HEK293 (cell line): Measurements from ENCODE around the gene VSIG10L.
A peak's percentile ranks its signal among the peaks of the same experiment; 100 is the strongest.

ENCODE experiments used
- BCL11B ChIP-seq: fragments of 450-650 bp; formaldehyde crosslinking; IDR thresholded peaks from 2 replicates; pipeline ENCODE4 v1.5.1; 2016; ENCODE audit warnings: low read depth, missing biosample characterization, missing genetic modification characterization
- GFI1B ChIP-seq: fragments of 450-650 bp; formaldehyde crosslinking; IDR thresholded peaks from 2 replicates; pipeline ENCODE4 v1.5.1; 2016; ENCODE audit warnings: missing biosample characterization, missing genetic modification characterization
- MEIS1 ChIP-seq: sonication (generic); formaldehyde crosslinking; IDR thresholded peaks from 2 replicates; pipeline ENCODE4 v1.8.1; 2022; ENCODE audit warnings: missing genetic modification reagents, mild to moderate bottlenecking, borderline replicate concordance
- MYNN ChIP-seq: fragments of 450-650 bp; formaldehyde crosslinking; IDR thresholded peaks from 2 replicates; pipeline ENCODE4 v1.5.1; 2016; ENCODE audit warnings: missing biosample characterization, missing genetic modification characterization, borderline replicate concordance
- REPIN1 ChIP-seq: fragments of 450-650 bp; formaldehyde crosslinking; IDR thresholded peaks from 2 replicates; pipeline ENCODE4 v1.5.1; 2017; ENCODE audit warnings: missing biosample characterization, missing genetic modification characterization, low read depth
- ZNF10 ChIP-seq: fragments of 450-650 bp; formaldehyde crosslinking; IDR thresholded peaks from 2 replicates; pipeline ENCODE4 v1.5.1; 2017; ENCODE audit warnings: missing biosample characterization, missing genetic modification characterization
- ZNF133 ChIP-seq: fragments of 450-650 bp; formaldehyde crosslinking; IDR thresholded peaks from 2 replicates; pipeline ENCODE4 v1.5.1; 2016; ENCODE audit warnings: missing biosample characterization, missing genetic modification characterization
- ZNF184 ChIP-seq: fragments of 450-650 bp; IDR thresholded peaks from 2 replicates; pipeline ENCODE4 v1.5.1; 2018; ENCODE audit warnings: missing biosample characterization, mild to moderate bottlenecking, missing genetic modification characterization
- ZNF211 ChIP-seq: fragments of 450-650 bp; formaldehyde crosslinking; IDR thresholded peaks from 2 replicates; pipeline ENCODE4 v1.5.1; 2016; ENCODE audit warnings: low read depth, missing biosample characterization, missing genetic modification characterization
- ZNF37A ChIP-seq: fragments of 450-650 bp; IDR thresholded peaks from 2 replicates; pipeline ENCODE4 v1.5.1; 2018; ENCODE audit warnings: missing biosample characterization, missing genetic modification characterization
- ZNF626 ChIP-seq: fragments of 450-650 bp; sonication (Bioruptor Pico); formaldehyde crosslinking; IDR thresholded peaks from 2 replicates; pipeline ENCODE4 v1.5.1; 2018; ENCODE audit warnings: missing biosample characterization, missing genetic modification characterization, inconsistent platforms
- TF ChIP-seq, protein P1 (sequence below): fragments of 450-650 bp; formaldehyde crosslinking; IDR thresholded peaks from 2 replicates; pipeline ENCODE4 v1.5.1; 2016; ENCODE audit warnings: missing biosample characterization, missing genetic modification characterization, borderline replicate concordance
- TF ChIP-seq, protein P2 (sequence below): fragments of 450-650 bp; formaldehyde crosslinking; IDR thresholded peaks from 2 replicates; pipeline ENCODE4 v1.5.1; 2016; ENCODE audit warnings: missing biosample characterization, missing genetic modification characterization
- TF ChIP-seq, protein P3 (sequence below): fragments of 450-650 bp; formaldehyde crosslinking; IDR thresholded peaks from 2 replicates; pipeline ENCODE4 v1.5.1; 2016; ENCODE audit warnings: missing biosample characterization, missing genetic modification characterization
- TF ChIP-seq, protein P4 (sequence below): fragments of 450-650 bp; formaldehyde crosslinking; IDR thresholded peaks from 2 replicates; pipeline ENCODE4 v1.5.1; 2017; ENCODE audit warnings: missing biosample characterization, missing genetic modification characterization
- TF ChIP-seq, protein P5 (sequence below): fragments of 450-650 bp; formaldehyde crosslinking; IDR thresholded peaks from 2 replicates; pipeline ENCODE4 v1.5.1; 2017; ENCODE audit warnings: missing biosample characterization, missing genetic modification characterization
- TF ChIP-seq, protein P6 (sequence below): fragments of 450-650 bp; formaldehyde crosslinking; IDR thresholded peaks from 2 replicates; pipeline ENCODE4 v1.5.1; 2016; ENCODE audit warnings: missing biosample characterization, missing genetic modification characterization, low read depth
- TF ChIP-seq, protein P7 (sequence below): fragments of 450-650 bp; formaldehyde crosslinking; IDR thresholded peaks from 2 replicates; pipeline ENCODE4 v1.5.1; 2017; ENCODE audit warnings: missing biosample characterization, missing genetic modification characterization
- TF ChIP-seq, protein P8 (sequence below): fragments of 450-650 bp; formaldehyde crosslinking; IDR thresholded peaks from 2 replicates; pipeline ENCODE4 v1.5.1; 2016; ENCODE audit warnings: missing biosample characterization, missing genetic modification characterization
- TF ChIP-seq, protein P9 (sequence below): fragments of 450-650 bp; formaldehyde crosslinking; IDR thresholded peaks from 2 replicates; pipeline ENCODE4 v1.5.1; 2016; ENCODE audit warnings: missing biosample characterization, missing genetic modification characterization

Gene VSIG10L

DNA sequence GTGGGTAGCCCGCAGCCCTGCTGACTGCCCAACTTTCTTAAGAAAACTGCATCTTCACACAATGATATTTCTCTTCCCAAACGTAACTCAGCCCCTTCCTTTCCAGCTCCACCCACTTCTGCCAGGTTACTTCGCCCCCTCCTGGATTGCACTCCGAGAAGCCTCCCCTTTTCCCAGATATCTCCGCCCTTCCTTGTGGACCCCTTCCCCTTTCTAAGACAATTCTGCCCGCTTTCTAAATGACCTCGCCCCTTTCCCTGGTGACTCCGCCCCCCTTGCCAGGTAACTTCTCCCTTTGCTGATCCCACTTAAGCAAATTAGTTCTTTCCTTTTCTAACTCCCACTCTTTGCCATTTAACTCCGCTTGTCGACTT lies 2.6 kb downstream of the VSIG10L start (continued):
- TF ChIP-seq, protein P1, sequence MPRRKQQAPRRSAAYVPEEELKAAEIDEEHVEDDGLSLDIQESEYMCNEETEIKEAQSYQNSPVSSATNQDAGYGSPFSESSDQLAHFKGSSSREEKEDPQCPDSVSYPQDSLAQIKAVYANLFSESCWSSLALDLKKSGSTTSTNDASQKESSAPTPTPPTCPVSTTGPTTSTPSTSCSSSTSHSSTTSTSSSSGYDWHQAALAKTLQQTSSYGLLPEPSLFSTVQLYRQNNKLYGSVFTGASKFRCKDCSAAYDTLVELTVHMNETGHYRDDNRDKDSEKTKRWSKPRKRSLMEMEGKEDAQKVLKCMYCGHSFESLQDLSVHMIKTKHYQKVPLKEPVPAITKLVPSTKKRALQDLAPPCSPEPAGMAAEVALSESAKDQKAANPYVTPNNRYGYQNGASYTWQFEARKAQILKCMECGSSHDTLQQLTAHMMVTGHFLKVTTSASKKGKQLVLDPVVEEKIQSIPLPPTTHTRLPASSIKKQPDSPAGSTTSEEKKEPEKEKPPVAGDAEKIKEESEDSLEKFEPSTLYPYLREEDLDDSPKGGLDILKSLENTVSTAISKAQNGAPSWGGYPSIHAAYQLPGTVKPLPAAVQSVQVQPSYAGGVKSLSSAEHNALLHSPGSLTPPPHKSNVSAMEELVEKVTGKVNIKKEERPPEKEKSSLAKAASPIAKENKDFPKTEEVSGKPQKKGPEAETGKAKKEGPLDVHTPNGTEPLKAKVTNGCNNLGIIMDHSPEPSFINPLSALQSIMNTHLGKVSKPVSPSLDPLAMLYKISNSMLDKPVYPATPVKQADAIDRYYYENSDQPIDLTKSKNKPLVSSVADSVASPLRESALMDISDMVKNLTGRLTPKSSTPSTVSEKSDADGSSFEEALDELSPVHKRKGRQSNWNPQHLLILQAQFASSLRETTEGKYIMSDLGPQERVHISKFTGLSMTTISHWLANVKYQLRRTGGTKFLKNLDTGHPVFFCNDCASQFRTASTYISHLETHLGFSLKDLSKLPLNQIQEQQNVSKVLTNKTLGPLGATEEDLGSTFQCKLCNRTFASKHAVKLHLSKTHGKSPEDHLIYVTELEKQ (tag by site-specific recombination): no peak
- TF ChIP-seq MYNN (tag by site-specific recombination) (no peak), ZNF211 (tag by site-specific recombination) (no peak), ZNF626 (tag by site-specific recombination) (no peak), ZNF10 (tag by site-specific recombination) (no peak), MEIS1 (CRISPR knock-in tag) (no peak), REPIN1 (no peak), ZNF184 (no peak), ZNF37A (tag by site-specific recombination) (no peak), GFI1B (no peak), ZNF133 (tag by site-specific recombination) (no peak), BCL11B (tag by site-specific recombination) (no peak)
- TF ChIP-seq, protein P2, sequence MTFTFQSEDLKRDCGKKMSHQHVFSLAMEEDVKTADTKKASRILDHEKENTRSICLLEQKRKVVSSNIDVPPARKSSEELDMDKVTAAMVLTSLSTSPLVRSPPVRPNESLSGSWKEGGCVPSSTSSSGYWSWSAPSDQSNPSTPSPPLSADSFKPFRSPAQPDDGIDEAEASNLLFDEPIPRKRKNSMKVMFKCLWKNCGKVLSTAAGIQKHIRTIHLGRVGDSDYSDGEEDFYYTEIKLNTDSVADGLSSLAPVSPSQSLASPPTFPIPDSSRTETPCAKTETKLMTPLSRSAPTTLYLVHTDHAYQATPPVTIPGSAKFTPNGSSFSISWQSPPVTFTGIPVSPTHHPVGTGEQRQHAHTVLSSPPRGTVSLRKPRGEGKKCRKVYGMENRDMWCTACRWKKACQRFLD (tag by site-specific recombination): no peak
- TF ChIP-seq, protein P3, sequence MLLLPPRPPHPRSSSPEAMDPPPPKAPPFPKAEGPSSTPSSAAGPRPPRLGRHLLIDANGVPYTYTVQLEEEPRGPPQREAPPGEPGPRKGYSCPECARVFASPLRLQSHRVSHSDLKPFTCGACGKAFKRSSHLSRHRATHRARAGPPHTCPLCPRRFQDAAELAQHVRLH (tag by site-specific recombination): no peak
- TF ChIP-seq, protein P4, sequence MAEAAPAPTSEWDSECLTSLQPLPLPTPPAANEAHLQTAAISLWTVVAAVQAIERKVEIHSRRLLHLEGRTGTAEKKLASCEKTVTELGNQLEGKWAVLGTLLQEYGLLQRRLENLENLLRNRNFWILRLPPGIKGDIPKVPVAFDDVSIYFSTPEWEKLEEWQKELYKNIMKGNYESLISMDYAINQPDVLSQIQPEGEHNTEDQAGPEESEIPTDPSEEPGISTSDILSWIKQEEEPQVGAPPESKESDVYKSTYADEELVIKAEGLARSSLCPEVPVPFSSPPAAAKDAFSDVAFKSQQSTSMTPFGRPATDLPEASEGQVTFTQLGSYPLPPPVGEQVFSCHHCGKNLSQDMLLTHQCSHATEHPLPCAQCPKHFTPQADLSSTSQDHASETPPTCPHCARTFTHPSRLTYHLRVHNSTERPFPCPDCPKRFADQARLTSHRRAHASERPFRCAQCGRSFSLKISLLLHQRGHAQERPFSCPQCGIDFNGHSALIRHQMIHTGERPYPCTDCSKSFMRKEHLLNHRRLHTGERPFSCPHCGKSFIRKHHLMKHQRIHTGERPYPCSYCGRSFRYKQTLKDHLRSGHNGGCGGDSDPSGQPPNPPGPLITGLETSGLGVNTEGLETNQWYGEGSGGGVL (tag by site-specific recombination): no peak
- TF ChIP-seq, protein P5, sequence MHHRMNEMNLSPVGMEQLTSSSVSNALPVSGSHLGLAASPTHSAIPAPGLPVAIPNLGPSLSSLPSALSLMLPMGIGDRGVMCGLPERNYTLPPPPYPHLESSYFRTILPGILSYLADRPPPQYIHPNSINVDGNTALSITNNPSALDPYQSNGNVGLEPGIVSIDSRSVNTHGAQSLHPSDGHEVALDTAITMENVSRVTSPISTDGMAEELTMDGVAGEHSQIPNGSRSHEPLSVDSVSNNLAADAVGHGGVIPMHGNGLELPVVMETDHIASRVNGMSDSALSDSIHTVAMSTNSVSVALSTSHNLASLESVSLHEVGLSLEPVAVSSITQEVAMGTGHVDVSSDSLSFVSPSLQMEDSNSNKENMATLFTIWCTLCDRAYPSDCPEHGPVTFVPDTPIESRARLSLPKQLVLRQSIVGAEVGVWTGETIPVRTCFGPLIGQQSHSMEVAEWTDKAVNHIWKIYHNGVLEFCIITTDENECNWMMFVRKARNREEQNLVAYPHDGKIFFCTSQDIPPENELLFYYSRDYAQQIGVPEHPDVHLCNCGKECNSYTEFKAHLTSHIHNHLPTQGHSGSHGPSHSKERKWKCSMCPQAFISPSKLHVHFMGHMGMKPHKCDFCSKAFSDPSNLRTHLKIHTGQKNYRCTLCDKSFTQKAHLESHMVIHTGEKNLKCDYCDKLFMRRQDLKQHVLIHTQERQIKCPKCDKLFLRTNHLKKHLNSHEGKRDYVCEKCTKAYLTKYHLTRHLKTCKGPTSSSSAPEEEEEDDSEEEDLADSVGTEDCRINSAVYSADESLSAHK (tag by site-specific recombination): no peak
- TF ChIP-seq, protein P6, sequence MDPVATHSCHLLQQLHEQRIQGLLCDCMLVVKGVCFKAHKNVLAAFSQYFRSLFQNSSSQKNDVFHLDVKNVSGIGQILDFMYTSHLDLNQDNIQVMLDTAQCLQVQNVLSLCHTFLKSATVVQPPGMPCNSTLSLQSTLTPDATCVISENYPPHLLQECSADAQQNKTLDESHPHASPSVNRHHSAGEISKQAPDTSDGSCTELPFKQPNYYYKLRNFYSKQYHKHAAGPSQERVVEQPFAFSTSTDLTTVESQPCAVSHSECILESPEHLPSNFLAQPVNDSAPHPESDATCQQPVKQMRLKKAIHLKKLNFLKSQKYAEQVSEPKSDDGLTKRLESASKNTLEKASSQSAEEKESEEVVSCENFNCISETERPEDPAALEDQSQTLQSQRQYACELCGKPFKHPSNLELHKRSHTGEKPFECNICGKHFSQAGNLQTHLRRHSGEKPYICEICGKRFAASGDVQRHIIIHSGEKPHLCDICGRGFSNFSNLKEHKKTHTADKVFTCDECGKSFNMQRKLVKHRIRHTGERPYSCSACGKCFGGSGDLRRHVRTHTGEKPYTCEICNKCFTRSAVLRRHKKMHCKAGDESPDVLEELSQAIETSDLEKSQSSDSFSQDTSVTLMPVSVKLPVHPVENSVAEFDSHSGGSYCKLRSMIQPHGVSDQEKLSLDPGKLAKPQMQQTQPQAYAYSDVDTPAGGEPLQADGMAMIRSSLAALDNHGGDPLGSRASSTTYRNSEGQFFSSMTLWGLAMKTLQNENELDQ: no peak
- TF ChIP-seq, protein P7, sequence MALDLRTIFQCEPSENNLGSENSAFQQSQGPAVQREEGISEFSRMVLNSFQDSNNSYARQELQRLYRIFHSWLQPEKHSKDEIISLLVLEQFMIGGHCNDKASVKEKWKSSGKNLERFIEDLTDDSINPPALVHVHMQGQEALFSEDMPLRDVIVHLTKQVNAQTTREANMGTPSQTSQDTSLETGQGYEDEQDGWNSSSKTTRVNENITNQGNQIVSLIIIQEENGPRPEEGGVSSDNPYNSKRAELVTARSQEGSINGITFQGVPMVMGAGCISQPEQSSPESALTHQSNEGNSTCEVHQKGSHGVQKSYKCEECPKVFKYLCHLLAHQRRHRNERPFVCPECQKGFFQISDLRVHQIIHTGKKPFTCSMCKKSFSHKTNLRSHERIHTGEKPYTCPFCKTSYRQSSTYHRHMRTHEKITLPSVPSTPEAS (tag by site-specific recombination): no peak
- TF ChIP-seq, protein P8, sequence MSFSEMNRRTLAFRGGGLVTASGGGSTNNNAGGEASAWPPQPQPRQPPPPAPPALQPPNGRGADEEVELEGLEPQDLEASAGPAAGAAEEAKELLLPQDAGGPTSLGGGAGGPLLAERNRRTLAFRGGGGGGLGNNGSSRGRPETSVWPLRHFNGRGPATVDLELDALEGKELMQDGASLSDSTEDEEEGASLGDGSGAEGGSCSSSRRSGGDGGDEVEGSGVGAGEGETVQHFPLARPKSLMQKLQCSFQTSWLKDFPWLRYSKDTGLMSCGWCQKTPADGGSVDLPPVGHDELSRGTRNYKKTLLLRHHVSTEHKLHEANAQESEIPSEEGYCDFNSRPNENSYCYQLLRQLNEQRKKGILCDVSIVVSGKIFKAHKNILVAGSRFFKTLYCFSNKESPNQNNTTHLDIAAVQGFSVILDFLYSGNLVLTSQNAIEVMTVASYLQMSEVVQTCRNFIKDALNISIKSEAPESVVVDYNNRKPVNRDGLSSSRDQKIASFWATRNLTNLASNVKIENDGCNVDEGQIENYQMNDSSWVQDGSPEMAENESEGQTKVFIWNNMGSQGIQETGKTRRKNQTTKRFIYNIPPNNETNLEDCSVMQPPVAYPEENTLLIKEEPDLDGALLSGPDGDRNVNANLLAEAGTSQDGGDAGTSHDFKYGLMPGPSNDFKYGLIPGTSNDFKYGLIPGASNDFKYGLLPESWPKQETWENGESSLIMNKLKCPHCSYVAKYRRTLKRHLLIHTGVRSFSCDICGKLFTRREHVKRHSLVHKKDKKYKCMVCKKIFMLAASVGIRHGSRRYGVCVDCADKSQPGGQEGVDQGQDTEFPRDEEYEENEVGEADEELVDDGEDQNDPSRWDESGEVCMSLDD (tag by site-specific recombination): no peak; the same call in 1 of the 2 replicates
- TF ChIP-seq, protein P9, sequence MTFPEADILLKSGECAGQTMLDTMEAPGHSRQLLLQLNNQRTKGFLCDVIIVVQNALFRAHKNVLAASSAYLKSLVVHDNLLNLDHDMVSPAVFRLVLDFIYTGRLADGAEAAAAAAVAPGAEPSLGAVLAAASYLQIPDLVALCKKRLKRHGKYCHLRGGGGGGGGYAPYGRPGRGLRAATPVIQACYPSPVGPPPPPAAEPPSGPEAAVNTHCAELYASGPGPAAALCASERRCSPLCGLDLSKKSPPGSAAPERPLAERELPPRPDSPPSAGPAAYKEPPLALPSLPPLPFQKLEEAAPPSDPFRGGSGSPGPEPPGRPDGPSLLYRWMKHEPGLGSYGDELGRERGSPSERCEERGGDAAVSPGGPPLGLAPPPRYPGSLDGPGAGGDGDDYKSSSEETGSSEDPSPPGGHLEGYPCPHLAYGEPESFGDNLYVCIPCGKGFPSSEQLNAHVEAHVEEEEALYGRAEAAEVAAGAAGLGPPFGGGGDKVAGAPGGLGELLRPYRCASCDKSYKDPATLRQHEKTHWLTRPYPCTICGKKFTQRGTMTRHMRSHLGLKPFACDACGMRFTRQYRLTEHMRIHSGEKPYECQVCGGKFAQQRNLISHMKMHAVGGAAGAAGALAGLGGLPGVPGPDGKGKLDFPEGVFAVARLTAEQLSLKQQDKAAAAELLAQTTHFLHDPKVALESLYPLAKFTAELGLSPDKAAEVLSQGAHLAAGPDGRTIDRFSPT (tag by site-specific recombination): peak; percentile 60; the same call in 1 of the 2 replicates
